HUES64 (cell line): ENCODE measurements around the gene LILRB4.

Experiments
- H3K27ac ChIP-seq: 2 replicates; pipeline ENCODE4 v1.7.0; 2013; ENCODE audit warnings: low read depth, low read length, inconsistent platforms
- H3K27me3 ChIP-seq: 2 replicates; pipeline ENCODE4 v1.6.1; 2013; ENCODE audit warnings: mild to moderate bottlenecking, low read length; ENCODE audit not compliant: insufficient read depth
- H3K36me3 ChIP-seq: 2 replicates; pipeline ENCODE4 v1.6.1; 2013; ENCODE audit warnings: mild to moderate bottlenecking, low read length; ENCODE audit not compliant: insufficient read depth
- H3K4me1 ChIP-seq: 2 replicates; pipeline ENCODE4 v1.6.1; 2013; ENCODE audit warnings: mild to moderate bottlenecking, low read length, moderate library complexity; ENCODE audit not compliant: insufficient read depth
- H3K4me3 ChIP-seq: 2 replicates; pipeline ENCODE4 v1.5.1; 2013; ENCODE audit warnings: mild to moderate bottlenecking, low read length, moderate library complexity
- H3K9ac ChIP-seq: 2 replicates; pipeline ENCODE4 v1.6.1; 2013; ENCODE audit warnings: mild to moderate bottlenecking, low read depth, low read length
- H3K9me3 ChIP-seq: 2 replicates; pipeline ENCODE4 v1.6.1; 2013; ENCODE audit warnings: low read depth, low read length; ENCODE audit not compliant: insufficient read depth
- WGBS: fragments of 150-250, 120-280 bp; methylation state at CpG from one replicate; pipeline ENCODE4 v1.1.7; 2013; ENCODE audit warnings: missing lambda C conversion rate; 5-methylcytosine and 5-hydroxymethylcytosine counted together

The LILRB4 gene

GRCh38 chr19:54650108-54650655 lies 12.6 kb upstream of the LILRB4 start:
- Histone ChIP-seq H3K4me3 (no peak overlapping the region), H3K4me1 (no peaks in the 10 kb centered on the region), H3K9me3 (peaks cover 93% of the 10 kb centered on the region), H3K9ac (no peak overlapping the region), H3K27ac (no peak overlapping the region), H3K36me3 (no peaks in the 10 kb centered on the region), H3K27me3 (no peaks in the 10 kb centered on the region)
- 72% methylated on average over 6 of the region's 6 CpGs for WGBS

GRCh38 chr19:54653181-54653809 lies 9.5 kb upstream of the LILRB4 start:
- H3K4me3 ChIP-seq = no peak overlapping the region
- H3K4me1 ChIP-seq = no peaks in the 10 kb centered on the region
- 47% methylated on average over 4 of the region's 6 CpGs for WGBS
- H3K36me3 ChIP-seq = no peaks in the 10 kb centered on the region
- no peak overlapping the region for H3K27ac ChIP-seq
- H3K27me3 ChIP-seq = no peaks in the 10 kb centered on the region
- peaks cover 87% of the 10 kb centered on the region for H3K9me3 ChIP-seq
- no peak overlapping the region for H3K9ac ChIP-seq

- Histone ChIP-seq H3K27ac (no peak overlapping the region), H3K4me1 (no peaks in the 10 kb centered on the region), H3K27me3 (no peaks in the 10 kb centered on the region), H3K9ac (no peak overlapping the region), H3K36me3 (no peaks in the 10 kb centered on the region), H3K4me3 (no peak overlapping the region), H3K9me3 (peaks cover 87% of the 10 kb centered on the region)
- 83% methylated on average over 14 of the region's 14 CpGs for WGBS
These were observed 8.1 kb upstream of the LILRB4 start for GRCh38 chr19:54654447-54655321.

GRCh38 chr19:54659300-54659699 lies 3.5 kb upstream of the LILRB4 start:
- 76% methylated on average over 4 of the region's 6 CpGs for WGBS
- Histone ChIP-seq H3K4me3 (no peak overlapping the region), H3K9me3 (peaks cover 83% of the 10 kb centered on the region), H3K9ac (no peak overlapping the region), H3K27me3 (no peaks in the 10 kb centered on the region), H3K36me3 (no peaks in the 10 kb centered on the region), H3K4me1 (no peaks in the 10 kb centered on the region), H3K27ac (no peak overlapping the region)

- H3K36me3 ChIP-seq = no peaks in the 10 kb centered on the region
- H3K9ac ChIP-seq = no peak overlapping the region
- peaks cover 83% of the 10 kb centered on the region for H3K9me3 ChIP-seq
- H3K4me3 ChIP-seq = no peak overlapping the region
- H3K4me1 ChIP-seq = no peaks in the 10 kb centered on the region
- WGBS = 78% methylated on average over 5 of the region's 5 CpGs
- no peak overlapping the region for H3K27ac ChIP-seq
- no peaks in the 10 kb centered on the region for H3K27me3 ChIP-seq
These were observed 2.5 kb upstream of the LILRB4 start for GRCh38 chr19:54660306-54660705.

GRCh38 chr19:54660964-54661363 lies 1.8 kb upstream of the LILRB4 start:
- no peaks in the 10 kb centered on the region for H3K4me1 ChIP-seq
- H3K27ac ChIP-seq = no peak overlapping the region
- H3K9ac ChIP-seq = no peak overlapping the region
- H3K27me3 ChIP-seq = no peaks in the 10 kb centered on the region
- WGBS = 85% methylated on average over 6 of the region's 6 CpGs
- no peaks in the 10 kb centered on the region for H3K36me3 ChIP-seq
- no peak overlapping the region for H3K4me3 ChIP-seq
- peaks cover 82% of the 10 kb centered on the region for H3K9me3 ChIP-seq

- H3K36me3 ChIP-seq = no peaks in the 10 kb centered on the region
- H3K9ac ChIP-seq = no peak overlapping the region
- 88% methylated on average over 13 of the region's 13 CpGs for WGBS
- H3K4me1 ChIP-seq = no peaks in the 10 kb centered on the region
- no peak overlapping the region for H3K4me3 ChIP-seq
- no peaks in the 10 kb centered on the region for H3K27me3 ChIP-seq
- H3K27ac ChIP-seq = no peak overlapping the region
- peaks cover 82% of the 10 kb centered on the region for H3K9me3 ChIP-seq
These were observed 821 bp upstream of the LILRB4 start for GRCh38 chr19:54661846-54662481.

GRCh38 chr19:54665530-54665929 lies 2.7 kb downstream of the LILRB4 start:
- Histone ChIP-seq H3K27me3 (no peaks in the 10 kb centered on the region), H3K4me3 (no peak overlapping the region), H3K4me1 (no peaks in the 10 kb centered on the region), H3K27ac (no peak overlapping the region), H3K9me3 (peaks cover 86% of the 10 kb centered on the region), H3K9ac (no peak overlapping the region), H3K36me3 (no peaks in the 10 kb centered on the region)
- WGBS = 82% methylated on average over 5 of the region's 6 CpGs

- H3K27ac ChIP-seq = no peak overlapping the region
- no peak overlapping the region for H3K9ac ChIP-seq
- H3K4me3 ChIP-seq = no peak overlapping the region
- H3K4me1 ChIP-seq = no peaks in the 10 kb centered on the region
- H3K27me3 ChIP-seq = no peaks in the 10 kb centered on the region
- no peaks in the 10 kb centered on the region for H3K36me3 ChIP-seq
- 83% methylated on average over 12 of the region's 12 CpGs for WGBS
- H3K9me3 ChIP-seq = peaks cover 87% of the 10 kb centered on the region
These were observed 4.4 kb downstream of the LILRB4 start for GRCh38 chr19:54667217-54667616.

GRCh38 chr19:54668353-54668752 lies 5.6 kb downstream of the LILRB4 start:
- WGBS = no CpG with 5 or more reads among the region's 1 CpG

More at GRCh38 chr19:54668353-54668752, 5.6 kb downstream of the LILRB4 start:
- Histone ChIP-seq H3K4me1 (no peaks in the 10 kb centered on the region), H3K36me3 (no peaks in the 10 kb centered on the region), H3K27me3 (no peaks in the 10 kb centered on the region), H3K9ac (no peak overlapping the region), H3K4me3 (no peak overlapping the region), H3K27ac (no peak overlapping the region), H3K9me3 (peaks cover 89% of the 10 kb centered on the region)
